SU-DHL-6 (cell line): ENCODE measurements around the gene RSU1.

Source experiments
- EZH2phosphoT487 ChIP-seq: fragments of 200-600 bp; sonication (generic), shearing (Covaris generic); conservative IDR thresholded peaks from 2 replicates; pipeline ENCODE4 v1.6.1; 2018; ENCODE audit warnings: mild to moderate bottlenecking, antibody characterized with exemption, low read length, moderate library complexity, mixed read lengths
- TF ChIP-seq, protein P1 (sequence below): fragments of 200-600 bp; sonication (generic); IDR thresholded peaks from one replicate; pipeline ENCODE4 v1.5.1; 2017; ENCODE audit warnings: antibody characterized with exemption, mild to moderate bottlenecking, low read length, moderate library complexity; ENCODE audit not compliant: insufficient read depth, poor library complexity, severe bottlenecking

- TF ChIP-seq, protein P1, sequence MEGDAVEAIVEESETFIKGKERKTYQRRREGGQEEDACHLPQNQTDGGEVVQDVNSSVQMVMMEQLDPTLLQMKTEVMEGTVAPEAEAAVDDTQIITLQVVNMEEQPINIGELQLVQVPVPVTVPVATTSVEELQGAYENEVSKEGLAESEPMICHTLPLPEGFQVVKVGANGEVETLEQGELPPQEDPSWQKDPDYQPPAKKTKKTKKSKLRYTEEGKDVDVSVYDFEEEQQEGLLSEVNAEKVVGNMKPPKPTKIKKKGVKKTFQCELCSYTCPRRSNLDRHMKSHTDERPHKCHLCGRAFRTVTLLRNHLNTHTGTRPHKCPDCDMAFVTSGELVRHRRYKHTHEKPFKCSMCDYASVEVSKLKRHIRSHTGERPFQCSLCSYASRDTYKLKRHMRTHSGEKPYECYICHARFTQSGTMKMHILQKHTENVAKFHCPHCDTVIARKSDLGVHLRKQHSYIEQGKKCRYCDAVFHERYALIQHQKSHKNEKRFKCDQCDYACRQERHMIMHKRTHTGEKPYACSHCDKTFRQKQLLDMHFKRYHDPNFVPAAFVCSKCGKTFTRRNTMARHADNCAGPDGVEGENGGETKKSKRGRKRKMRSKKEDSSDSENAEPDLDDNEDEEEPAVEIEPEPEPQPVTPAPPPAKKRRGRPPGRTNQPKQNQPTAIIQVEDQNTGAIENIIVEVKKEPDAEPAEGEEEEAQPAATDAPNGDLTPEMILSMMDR = no peak
- TF ChIP-seq EZH2phosphoT487 = no peak
Measured at GRCh38 chr10:16770670-16771069, 46.6 kb downstream of the RSU1 start.
